Right lung (tissue), 10 donors: Measurements from ENCODE around the gene NUP210L. TPM values are rescaled to one million over a fixed set of nuclear protein-coding genes. Genes with fewer than 3 reads are reported as not detected.

Experiments used
- DNase-seq, 2 donors: peaks; one replicate each; pipeline ENCODE4 v3.0.0-alpha.2; 2013
- long read RNA-seq, 8 donors: transcript quantifications; one replicate each; lab custom pipeline, GENCODE V29; 2026
- polyA plus RNA-seq, 5 donors: library from polyadenylated mRNA; unstranded; fragments of 120-200 nt; gene quantifications; one replicate each; pipeline versions ENCODE4 v1.2.1 to v1.2.3, GENCODE V29; 2013; ENCODE audit warnings: inconsistent platforms in 1 of 5, low replicate concordance in 1 of 5; ENCODE audit not compliant: insufficient read length in 5 of 5, insufficient read depth in 1 of 5

NUP210L gene
- under 1 TPM; 0.09 to 0.18 (median 0.14) TPM for polyA plus RNA-seq
- long read RNA-seq, donor 1, result 0 reads
- long read RNA-seq, donor 2, result 0 reads
- long read RNA-seq, donor 3, result 0 reads
- long read RNA-seq, donor 4, result 0 reads
- long read RNA-seq, donor 5, result 0 reads
- long read RNA-seq, donor 6, partial matches to known transcripts, result 99 of 1,036 reads
- long read RNA-seq, donor 6, other reads (novel, unspliced or antisense), result 937 of 1,036 reads
- long read RNA-seq, donor 7, result 0 reads
- long read RNA-seq, donor 8, result 0 reads

- peak; percentile 68 for DNase-seq
These were observed at the start of gene NUP210L for GRCh38 chr1:154154534-154155191. TSS of gene NUP210L (minus strand) at chr1:154155073.

GRCh38 chr1:154199563-154199879 is 44.6 kb upstream of the NUP210L start:
- no peak for DNase-seq

- DNase-seq, result peak; percentile 38 to 55
These were observed 44.1 kb upstream of the NUP210L start for GRCh38 chr1:154198756-154199562.

- DNase-seq, result no peak
These were observed 38.9 kb upstream of the NUP210L start for GRCh38 chr1:154193821-154194220.

- DNase-seq, result no peak
These were observed 37.6 kb upstream of the NUP210L start for GRCh38 chr1:154192476-154192875.

GRCh38 chr1:154191990-154192461 is 37.2 kb upstream of the NUP210L start, which contains the start of gene TPM3:
TSS of gene TPM3 (minus strand) at chr1:154192100. CDS start at chr1:154192018, 82 bp downstream.
- DNase-seq, result no peak

GRCh38 chr1:154190550-154190949 is 35.7 kb upstream of the NUP210L start:
- no peak for DNase-seq

GRCh38 chr1:154186852-154187501 is 32.1 kb upstream of the NUP210L start:
- DNase-seq, result no peak

GRCh38 chr1:154186177-154186576 is 31.3 kb upstream of the NUP210L start:
- DNase-seq, result no peak

- peak; percentile 91 to 92 for DNase-seq
These were observed 28.4 kb upstream of the NUP210L start for GRCh38 chr1:154183046-154183915.

- peak; percentile 59 to 61 for DNase-seq
These were observed 27.6 kb upstream of the NUP210L start for GRCh38 chr1:154182344-154183045.

GRCh38 chr1:154181944-154182343 is 27.1 kb upstream of the NUP210L start:
- DNase-seq, result no peak

GRCh38 chr1:154179946-154180687 is 25.2 kb upstream of the NUP210L start:
- DNase-seq, result no peak

GRCh38 chr1:154178911-154179811 is 24.3 kb upstream of the NUP210L start:
- DNase-seq, result no peak

- DNase-seq, result no peak
These were observed 23.1 kb upstream of the NUP210L start for GRCh38 chr1:154178013-154178412.

GRCh38 chr1:154176337-154176736 is 21.5 kb upstream of the NUP210L start:
- peak in 1 of 2 donors; percentile 42 for DNase-seq

GRCh38 chr1:154174654-154175053 is 19.8 kb upstream of the NUP210L start:
- no peak for DNase-seq

GRCh38 chr1:154171880-154172279 is 17.0 kb upstream of the NUP210L start:
- no peak for DNase-seq
